GM12878 (cell line): Measurements from ENCODE around the gene CFLAR. TPM values are rescaled to one million over a fixed set of nuclear protein-coding genes. Genes with fewer than 3 reads are reported as not detected.
A peak's percentile ranks its signal among the peaks of the same experiment; 100 is the strongest.

Experiments used
- ATAC-seq: fragments of 200-7000 bp; cut with Tn5 transposase; 3 replicates; pipeline ENCODE4 v1.9.1; 2020; ENCODE audit warnings: mild to moderate bottlenecking, moderate library complexity
- BruUV-seq: library from RNA; stranded (reverse); fragments of 400-500 nt; replicated peaks from 2 replicates; lab custom pipeline; 2021; lab: Mats Ljungman, UMichigan
- CTCF ChIA-PET: fragments of 300-600 bp; sonication (Branson Sonifier 250); formaldehyde crosslinking; extraction: SDS; loops from one replicate; lab custom pipeline; 2021; ENCODE audit warnings: inconsistent platforms; lab: Yijun Ruan, JAX
- POLR2A ChIA-PET: fragments of 350-600 bp; formaldehyde crosslinking; extraction: SDS; loops from one replicate; lab custom pipeline; 2021; ENCODE audit warnings: inconsistent platforms; lab: Charles Lee
- RAD21 ChIA-PET: fragments of 300-600 bp; sonication (Branson Sonifier 250); formaldehyde crosslinking; loops from one replicate; lab custom pipeline; 2023; ENCODE audit warnings: antibody characterized with exemption; ENCODE audit not compliant: unreplicated experiment; lab: Charles Lee
- SMC1A ChIA-PET: fragments of 300-600 bp; sonication (Branson Sonifier 250); formaldehyde crosslinking; loops from one replicate; lab custom pipeline; 2023; ENCODE audit not compliant: unreplicated experiment, uncharacterized antibody; lab: Charles Lee
- DNase-seq: peaks from one replicate; pipeline ENCODE4 v3.0.0-alpha.2; 2011; ENCODE audit warnings: low read depth, low spot score
- FAIRE-seq: peaks from 3 replicates; lab custom pipeline; 2011; peaks lifted over from hg19 to GRCh38; lab: Jason Lieb, UNC
- H2AFZ ChIP-seq: 2 replicates; pipeline ENCODE4 v1.6.0; 2011; ENCODE audit warnings: low read depth, low read length, control low read depth; ENCODE audit not compliant: control insufficient read depth
- H3K27ac ChIP-seq: 2 replicates; pipeline ENCODE4 v1.5.1; 2011; ENCODE audit warnings: control low read depth; ENCODE audit not compliant: control insufficient read depth, insufficient read depth
- H3K27me3 ChIP-seq, 2 experiments: replicated peaks in 1 of 2; 2 replicates each; pipeline versions ENCODE4 v1.6.0 to v1.6.1; 2011; ENCODE audit warnings: low read length in 1 of 2; ENCODE audit not compliant: control insufficient read depth in 2 of 2, insufficient read depth in 2 of 2
- H3K36me3 ChIP-seq, 2 experiments: 2 replicates each; pipeline ENCODE4 v1.5.1; 2011; ENCODE audit warnings: low read length in 1 of 2; ENCODE audit not compliant: control insufficient read depth in 2 of 2, insufficient read depth in 2 of 2
- H3K4me1 ChIP-seq: 2 replicates; pipeline ENCODE4 v1.6.1; 2011; ENCODE audit warnings: mild to moderate bottlenecking, low read length, moderate library complexity, mixed read lengths; ENCODE audit not compliant: control insufficient read depth, insufficient read depth
- H3K4me2 ChIP-seq: 2 replicates; pipeline ENCODE4 v1.6.0; 2011; ENCODE audit warnings: control low read depth; ENCODE audit not compliant: control insufficient read depth, insufficient read depth
- H3K4me3 ChIP-seq: fragments of 200-600 bp; sonication (generic); 2 replicates; pipeline ENCODE4 v1.5.1; 2016
- H3K79me2 ChIP-seq: 2 replicates; pipeline ENCODE4 v1.6.0; 2011; ENCODE audit warnings: low read length; ENCODE audit not compliant: control insufficient read depth, insufficient read depth
- H3K9ac ChIP-seq: 2 replicates; pipeline ENCODE4 v1.8.0; 2011; ENCODE audit warnings: low read length, control low read depth, mixed read lengths; ENCODE audit not compliant: control insufficient read depth, insufficient read depth
- H3K9me3 ChIP-seq: replicated peaks from 3 replicates; pipeline ENCODE4 v1.5.1; 2011; ENCODE audit warnings: mild to moderate bottlenecking, low read length; ENCODE audit not compliant: control insufficient read depth, insufficient read depth
- H4K20me1 ChIP-seq: 2 replicates; pipeline ENCODE4 v1.6.0; 2011; ENCODE audit not compliant: control insufficient read depth, insufficient read depth
- ATF7 ChIP-seq: fragments of 450-650 bp; IDR thresholded peaks from 2 replicates; pipeline ENCODE4 v1.6.1; 2016; ENCODE audit warnings: low read depth, mild to moderate bottlenecking
- CBX5 ChIP-seq: sonication (generic); IDR thresholded peaks from 2 replicates; pipeline ENCODE4 v1.6.1; 2016; ENCODE audit warnings: low read depth, moderate library complexity, mild to moderate bottlenecking, inconsistent platforms
- CEBPB ChIP-seq, 2 experiments: fragments of 150-350 bp in 1 of 2; IDR thresholded peaks; 2 replicates each; pipeline ENCODE4 v1.6.1; 2012 to 2014; ENCODE audit warnings: low read depth in 2 of 2, low read length in 2 of 2, borderline replicate concordance in 1 of 2, inconsistent platforms in 1 of 2
- CREM ChIP-seq: IDR thresholded peaks from 2 replicates; pipeline ENCODE4 v1.6.1; 2014; ENCODE audit warnings: antibody characterized with exemption, low read depth
- HDGF ChIP-seq: fragments of 450-650 bp; IDR thresholded peaks from 2 replicates; pipeline ENCODE4 v1.6.1; 2016; ENCODE audit warnings: antibody characterized with exemption
- IKZF1 ChIP-seq: fragments of 450-650 bp; conservative IDR thresholded peaks from 2 replicates; pipeline ENCODE4 v1.6.1; 2017; ENCODE audit warnings: antibody characterized with exemption, mild to moderate bottlenecking
- IKZF2 ChIP-seq, 2 experiments: fragments of 450-650 bp; IDR thresholded peaks; 2 replicates each; pipeline ENCODE4 v1.6.1; 2017; ENCODE audit warnings: mild to moderate bottlenecking in 2 of 2, moderate library complexity in 2 of 2
- IRF4 ChIP-seq: IDR thresholded peaks from 2 replicates; pipeline ENCODE4 v1.6.1; 2011; ENCODE audit warnings: low read depth, low read length
- JUND ChIP-seq: IDR thresholded peaks from 2 replicates; pipeline ENCODE4 v1.6.1; 2012; ENCODE audit warnings: low read depth, mild to moderate bottlenecking, low read length, improper control_type of control experiment, moderate library complexity
- KAT2A ChIP-seq: conservative IDR thresholded peaks from 2 replicates; pipeline ENCODE4 v1.6.1; 2011; ENCODE audit warnings: low read depth, low read length; ENCODE audit not compliant: control insufficient read depth
- LARP7 ChIP-seq: fragments of 450-650 bp; IDR thresholded peaks from 2 replicates; pipeline ENCODE4 v1.6.1; 2017; ENCODE audit warnings: mild to moderate bottlenecking
- MTA2 ChIP-seq: fragments of 450-650 bp; IDR thresholded peaks from 2 replicates; pipeline ENCODE4 v1.6.1; 2016; ENCODE audit warnings: low read depth, mild to moderate bottlenecking, moderate library complexity
- NFYA ChIP-seq: IDR thresholded peaks from 2 replicates; pipeline ENCODE4 v1.6.1; 2011; ENCODE audit warnings: low read depth, mild to moderate bottlenecking, low read length, improper control_type of control experiment, borderline replicate concordance
- NR2F1 ChIP-seq: fragments of 450-650 bp; conservative IDR thresholded peaks from 2 replicates; pipeline ENCODE4 v1.6.1; 2017; ENCODE audit warnings: mild to moderate bottlenecking
- NRF1 ChIP-seq: conservative IDR thresholded peaks from 2 replicates; pipeline ENCODE4 v1.6.1; 2011; ENCODE audit warnings: mild to moderate bottlenecking, low read depth, low read length, improper control_type of control experiment
- PKNOX1 ChIP-seq: fragments of 450-650 bp; IDR thresholded peaks from 2 replicates; pipeline ENCODE4 v1.6.1; 2016; ENCODE audit warnings: mild to moderate bottlenecking
- RCOR1 ChIP-seq: conservative IDR thresholded peaks from 2 replicates; pipeline ENCODE4 v1.6.1; 2012; ENCODE audit warnings: low read depth, low read length, improper control_type of control experiment
- RUNX3 ChIP-seq: IDR thresholded peaks from 2 replicates; pipeline ENCODE4 v1.6.1; 2012; ENCODE audit warnings: low read length, inconsistent platforms
- SREBF1 ChIP-seq: IDR thresholded peaks from 2 replicates; pipeline ENCODE4 v1.6.1; 2012; ENCODE audit warnings: mild to moderate bottlenecking, low read length
- TAF1 ChIP-seq: IDR thresholded peaks from 2 replicates; pipeline ENCODE4 v1.6.1; 2011; ENCODE audit warnings: mild to moderate bottlenecking, low read depth, low read length, borderline replicate concordance
- TARDBP ChIP-seq: IDR thresholded peaks from 2 replicates; pipeline ENCODE4 v1.6.1; 2016; ENCODE audit warnings: borderline replicate concordance
- ZNF274 ChIP-seq: IDR thresholded peaks from one replicate; pipeline ENCODE4 v1.8.0; 2011; ENCODE audit not compliant: insufficient read length, insufficient read depth
- ZNF384 ChIP-seq: IDR thresholded peaks from 2 replicates; pipeline ENCODE4 v1.6.1; 2012; ENCODE audit warnings: low read depth, mild to moderate bottlenecking, low read length, improper control_type of control experiment, borderline replicate concordance
- WGBS: methylation state at CpG from one replicate; pipeline ENCODE4 v1.1.6; 2016; ENCODE audit warnings: low lambda C conversion rate; ENCODE audit not compliant: insufficient replicate concordance, insufficient coverage; ENCODE audit errors: missing lambda C conversion rate; 5-methylcytosine and 5-hydroxymethylcytosine counted together
- in situ Hi-C: fragments of 300-500 bp; cut with MboI; formaldehyde crosslinking; loops from 9 replicates; pipeline ENCODE4 v1.14.3; 2018; ENCODE audit warnings: mixed read lengths
- intact Hi-C: fragments of 100-400 bp; cut with micrococcal nuclease; formaldehyde crosslinking; loops from one replicate; pipeline ENCODE4 v1.14.2; 2022; ENCODE audit not compliant: unreplicated experiment
- polyA plus RNA-seq, 11 experiments: library from polyadenylated mRNA; depleted of rRNA in 4 of 11; unstranded in 6 of 11; stranded (reverse) in 5 of 11; fragments of >200 nt; fragmentation: Nextera tagmentation in 4 of 11; fragmentation: Illumina TruSeq in 1 of 11; extraction: Ambion mirVana in 4 of 11; extraction: Trizol in 1 of 11; gene quantifications; 1 replicate in 1 of 11; 2 replicates in 10 of 11; pipeline versions ENCODE4 v1.2.1 to v1.2.3, GENCODE V29; 2011 to 2016; ENCODE audit warnings: inconsistent platforms in 2 of 11, missing spikeins in 2 of 11, low read depth in 1 of 11
- total RNA-seq, 4 experiments: library from RNA; depleted of rRNA in 3 of 4; stranded (reverse); fragments of >200 nt in 3 of 4; fragmentation: Illumina TruSeq in 1 of 4; extraction: Trizol in 1 of 4; gene quantifications; 2 replicates each; pipeline versions ENCODE4 v1.2.1 to v1.2.3, GENCODE V29; 2013 to 2021

Gene CFLAR
- total and polyA plus RNA-seq, 10 of the 15 experiments (the other 5 are each of a cell fraction or from before 2014, with no cell fraction given) = 80.6 to 181 (median 101) TPM

- ATAC-seq (peak; percentile 98), FAIRE-seq (peak; percentile 94), DNase-seq (peak; percentile 55)
- Histone ChIP-seq H3K4me2 (peak overlapping the region; percentile 51), H3K4me1 (peaks cover 12% of the 10 kb centered on the region; the same call in 1 of the 2 replicates), H3K27ac (no peak overlapping the region), H4K20me1 (peaks cover 3% of the 10 kb centered on the region; the same call in 1 of the 2 replicates), H3K9me3 (no peaks in the 10 kb centered on the region; the same call in 2 of the 3 replicates), H3K4me3 (no peak overlapping the region), H2AFZ (no peak overlapping the region), H3K27me3 (no peaks in the 10 kb centered on the region), H3K36me3 (no peaks in the 10 kb centered on the region; a peak in 2 of 4 replicates), H3K79me2 (no peaks in the 10 kb centered on the region), H3K9ac (no peak overlapping the region)
- ChIA-PET POLR2A (interaction anchor here (0.6 to 1.5 kb wide), 14 partner anchors 9 to 1180 kb away, joined by 3 to 10 read pairs (median 3); partner anchors contain the start of genes CASP10, STRADB and TRAK2), SMC1A (interaction anchor here (1.1 to 6.6 kb wide), 11 partner anchors 8 to 199 kb away, joined by 3 to 86 read pairs (median 6); partner anchors contain the start of gene CASP10), CTCF (interaction anchor here (0.6 to 7.2 kb wide), 11 partner anchors 8 to 170 kb away, joined by 3 to 85 read pairs (median 5); partner anchors contain the start of gene CASP10), RAD21 (interaction anchor here (0.8 to 2.8 kb wide), 11 partner anchors 8 to 293 kb away, joined by 3 to 33 read pairs (median 4); partner anchors contain the start of gene CASP10)
- in situ Hi-C loops (no loop called here), intact Hi-C loops (no loop called here)
- no TSS peak for BruUV-seq
- WGBS = 0% methylated on average over 3 of the region's 3 CpGs
- TF ChIP-seq TARDBP (no peak), NR2F1 (peak; percentile 56; the same call in 1 of the 2 replicates), CREM (0 out of 2 replicates have a peak, but pooled peaks have one; percentile 28), CBX5 (no peak), MTA2 (peak; percentile 66; the same call in 1 of the 2 replicates), RCOR1 (peak; percentile 90; the same call in 1 of the 2 replicates), LARP7 (no peak), NFYA (no peak), HDGF (no peak), KAT2A (no peak), JUND (no peak), RUNX3 (peak; percentile 91), ZNF274 (no peak), ATF7 (peak; percentile 71), SREBF1 (0 out of 2 replicates have a peak, but pooled peaks have one; percentile 57), IRF4 (peak; percentile 72; the same call in 1 of the 2 replicates), NRF1 (no peak), ZNF384 (no peak), CEBPB (IDR thresholded peaks at IDR 0.05; ENCODE audit: borderline replicate concordance in 1 of 2, low read depth in 2 of 2, low read length in 2 of 2) (no peak), TAF1 (no peak), IKZF1 (no peak), IKZF2 (IDR thresholded peaks at IDR 0.05) (no peak), PKNOX1 (peak; percentile 94)
Observed at GRCh38 chr2:201194097-201194496, 78.1 kb downstream of the CFLAR start.
